GF-D8 (cell line): ENCODE measurements around the gene KDM4C.
"Not testable (repeated sequence)": the region's sequence is repeated elsewhere in the genome, so short reads cannot be mapped to it uniquely, and the experiment has no call there.

Source experiments
- DNase-seq: peaks from one replicate; lab custom pipeline; 2025; lab: John Stamatoyannopoulos, UW

KDM4C gene

DNA sequence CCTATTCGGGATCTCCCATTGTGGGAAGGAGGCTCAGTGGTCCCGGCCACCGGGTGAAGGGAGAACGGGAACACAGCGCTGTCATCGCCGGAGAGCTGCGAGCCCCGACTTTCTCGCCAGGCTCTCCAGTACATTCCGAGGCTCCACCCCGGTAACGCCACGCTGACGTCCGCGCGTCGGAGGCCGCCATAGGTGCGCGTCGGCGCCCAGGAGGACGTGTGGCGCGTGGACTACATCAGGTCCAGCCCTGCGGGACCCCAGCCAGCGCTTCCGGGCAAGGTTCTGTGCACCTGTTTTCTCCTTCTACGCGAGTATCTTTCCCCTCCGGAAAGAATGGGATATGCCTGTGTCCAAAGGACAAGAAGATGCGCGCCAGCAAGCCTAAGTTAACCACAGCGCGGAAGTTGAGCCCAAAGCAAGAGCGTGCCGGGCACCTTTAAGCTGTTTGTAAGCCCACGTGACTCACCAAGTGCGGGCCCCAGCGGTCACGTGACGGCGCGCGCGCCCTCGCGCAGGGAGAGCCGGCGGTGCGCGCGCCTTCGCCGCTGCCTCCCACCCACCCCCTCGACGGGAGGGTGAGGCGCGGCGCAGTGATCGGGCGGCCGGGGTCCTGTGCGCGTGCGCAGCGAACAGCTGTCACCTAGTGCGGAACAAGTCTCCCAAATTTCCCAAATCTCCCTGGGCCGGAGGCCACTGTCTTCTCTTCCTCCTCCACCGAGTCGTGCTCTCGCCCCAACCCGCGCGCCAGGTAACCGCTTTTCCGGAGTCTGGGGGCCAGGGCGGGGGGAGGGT, at the start of gene KDM4C:
Gene KDM4C, plus strand, starts transcription at position 518 of the 792 bp plus-strand sequence. CDS start 35,016 bp downstream, outside the sequence.
- DNase-seq, result peak; percentile 88

- DNase-seq, result no peak
Observed at GRCh38 chr9:6708732-6709131, 49.0 kb upstream of the KDM4C start.

- no peak for DNase-seq
Observed at GRCh38 chr9:6711403-6711802, 46.4 kb upstream of the KDM4C start.

DNA sequence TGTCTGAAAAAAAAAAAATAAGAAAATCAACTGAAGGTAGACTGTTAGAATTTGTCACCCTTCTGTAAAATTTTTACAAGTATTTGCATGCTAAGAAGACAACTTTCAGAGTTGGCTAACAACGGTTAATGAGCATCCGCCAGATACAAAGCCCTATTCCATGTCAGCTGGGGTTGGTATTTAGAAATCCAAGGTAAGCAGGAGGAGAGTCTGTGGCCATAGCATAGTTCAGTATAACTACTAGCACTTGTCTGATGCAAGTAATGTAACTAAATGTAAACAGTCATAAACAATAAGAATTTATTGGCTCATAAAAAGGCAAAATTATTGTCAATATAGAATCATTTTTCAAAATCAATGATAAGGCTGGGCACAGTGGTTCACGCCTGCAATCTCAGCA, 45.7 kb upstream of the KDM4C start:
- DNase-seq, result no peak

- no peak for DNase-seq
Observed at GRCh38 chr9:6714176-6714575, 43.6 kb upstream of the KDM4C start.

DNA sequence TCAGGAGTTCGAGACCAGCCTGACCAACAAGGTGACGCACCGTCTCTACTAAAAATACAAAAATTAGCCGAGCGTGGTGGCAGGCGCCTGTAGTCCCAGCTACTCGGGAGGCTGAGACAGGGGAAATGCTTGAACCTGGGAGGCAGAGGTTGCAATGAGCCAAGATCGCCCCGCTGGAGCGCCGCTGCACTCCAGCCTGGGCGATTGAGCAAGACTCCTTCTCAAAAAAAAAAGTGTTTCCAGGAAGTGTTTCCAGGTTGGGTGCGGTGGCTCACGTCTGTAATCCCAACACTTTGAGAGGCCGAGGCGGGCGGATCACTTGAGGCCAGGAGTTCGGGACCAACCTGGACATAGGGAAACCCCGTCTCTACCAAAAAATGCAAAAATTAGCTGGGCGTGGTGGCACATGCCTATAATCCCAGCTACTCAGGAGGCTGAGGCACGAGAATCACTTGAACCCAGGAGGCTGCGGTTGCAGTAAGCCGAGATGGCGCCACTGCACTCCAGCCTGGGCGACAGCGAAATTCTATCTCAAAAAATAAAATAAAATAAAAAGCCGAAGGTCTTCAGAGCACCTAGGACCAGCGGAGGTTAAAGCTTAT, 42.5 kb upstream of the KDM4C start:
- DNase-seq, result peak; percentile 48

GRCh38 chr9:6715755-6716643, 41.8 kb upstream of the KDM4C start:
- DNase-seq, result peak; percentile 57

DNA sequence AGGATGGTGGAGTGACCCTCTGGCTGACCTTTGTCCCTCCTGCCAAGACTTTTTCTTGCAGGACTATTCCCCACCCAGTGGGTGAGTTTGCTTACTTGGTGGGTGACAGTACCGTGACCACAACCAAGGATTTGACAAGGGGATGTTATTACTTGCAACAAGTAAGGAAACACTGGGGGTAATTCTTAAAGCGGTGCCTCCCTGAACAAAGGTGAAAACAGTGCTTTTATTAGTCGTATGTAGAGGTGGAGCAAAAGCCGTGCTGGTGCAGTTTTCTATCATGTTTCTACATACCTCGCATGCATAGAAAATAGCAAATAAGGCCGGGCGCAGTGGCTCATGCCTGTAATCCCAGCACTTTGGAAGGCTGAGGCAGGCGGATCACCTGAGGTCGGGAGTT, 41.0 kb upstream of the KDM4C start:
- no peak for DNase-seq

- no peak for DNase-seq
Observed at GRCh38 chr9:6723881-6724420, 33.8 kb upstream of the KDM4C start.

GRCh38 chr9:6733257-6733656, 24.5 kb upstream of the KDM4C start:
- DNase-seq, result no peak

DNA sequence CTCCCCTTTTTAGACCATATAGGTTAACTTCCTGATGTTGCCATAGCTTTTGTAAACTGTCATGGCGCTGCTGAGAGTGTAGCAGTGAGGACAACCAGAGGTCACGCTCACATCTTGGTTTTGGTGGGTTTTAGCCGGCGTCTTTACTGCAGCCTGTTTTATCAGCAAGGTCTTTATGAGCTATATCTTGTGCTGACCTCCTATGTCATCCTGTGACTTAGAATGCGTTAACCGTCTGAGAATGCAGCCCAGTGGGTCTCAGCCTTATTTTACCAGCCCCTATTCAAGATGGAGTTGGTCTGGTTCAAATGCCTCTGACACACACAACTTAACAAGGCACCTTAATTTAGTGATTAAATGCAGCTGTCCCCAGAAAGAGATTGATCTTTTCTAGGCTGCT, 23.9 kb upstream of the KDM4C start:
- DNase-seq, result no peak

DNA sequence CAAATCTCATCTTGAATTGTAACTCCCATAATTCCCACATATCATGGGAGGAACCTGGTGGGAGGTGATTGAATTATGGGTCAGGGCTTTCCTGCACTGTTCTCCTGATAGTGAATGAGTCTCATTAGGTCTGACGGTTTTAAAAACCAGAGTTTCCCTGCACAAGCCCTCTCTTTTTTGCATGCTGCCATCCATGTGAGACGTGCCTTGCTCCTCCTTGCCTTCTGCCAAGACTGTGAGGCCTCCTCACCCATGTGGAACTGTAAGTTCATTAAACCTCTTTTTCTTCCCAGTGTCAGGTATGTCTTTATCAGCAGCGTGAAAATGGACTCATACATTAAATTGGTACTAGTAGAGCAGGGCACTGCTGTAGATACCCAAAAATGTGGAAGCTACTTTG, 22.4 kb upstream of the KDM4C start:
- no peak for DNase-seq

- no peak for DNase-seq
Observed at GRCh38 chr9:6739218-6739617, 18.6 kb upstream of the KDM4C start.

- DNase-seq, result not testable (repeated sequence)
Observed at GRCh38 chr9:6748861-6749260, 8.9 kb upstream of the KDM4C start.

DNA sequence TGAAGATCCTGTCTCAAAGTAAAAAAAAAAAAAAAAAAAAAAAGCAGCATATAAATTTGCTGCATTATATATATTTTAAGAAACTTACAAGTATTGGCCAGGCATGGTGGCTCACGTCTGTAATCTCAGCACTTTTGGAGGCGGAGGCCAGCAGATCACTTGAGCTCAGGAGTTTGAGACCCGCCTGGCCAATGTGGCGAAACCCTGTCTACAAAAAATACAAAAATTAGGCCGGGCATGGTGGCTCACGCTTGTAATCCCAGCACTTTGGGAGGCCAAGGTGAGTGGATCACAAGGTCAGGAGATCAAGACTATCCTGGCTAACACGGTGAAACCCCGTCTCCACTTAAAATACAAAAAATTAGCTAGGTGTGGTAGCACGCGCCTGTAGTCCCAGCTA, 2.9 kb upstream of the KDM4C start:
- not testable (repeated sequence) for DNase-seq

DNA sequence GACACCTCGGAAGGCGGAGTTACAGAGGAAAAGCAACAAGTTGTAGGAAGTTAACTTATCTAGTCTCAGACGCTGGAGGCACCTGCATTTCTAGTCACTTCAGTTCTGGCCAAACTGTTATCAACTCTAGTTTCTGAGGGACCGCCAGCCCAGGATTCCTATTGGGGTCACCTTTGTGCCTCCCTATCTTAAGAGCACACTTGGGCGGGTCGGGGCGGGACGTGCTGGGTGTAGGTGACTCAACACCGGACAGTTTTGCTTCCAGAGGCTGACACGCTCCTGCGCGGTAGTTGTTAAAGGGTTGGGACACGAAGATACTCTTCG, 679 bp upstream of the KDM4C start:
- no peak for DNase-seq

- DNase-seq, result no peak
Observed at GRCh38 chr9:6758248-6758497, 400 bp downstream of the KDM4C start.

GRCh38 chr9:6758498-6759184, 868 bp downstream of the KDM4C start:
- peak; percentile 30 for DNase-seq

DNA sequence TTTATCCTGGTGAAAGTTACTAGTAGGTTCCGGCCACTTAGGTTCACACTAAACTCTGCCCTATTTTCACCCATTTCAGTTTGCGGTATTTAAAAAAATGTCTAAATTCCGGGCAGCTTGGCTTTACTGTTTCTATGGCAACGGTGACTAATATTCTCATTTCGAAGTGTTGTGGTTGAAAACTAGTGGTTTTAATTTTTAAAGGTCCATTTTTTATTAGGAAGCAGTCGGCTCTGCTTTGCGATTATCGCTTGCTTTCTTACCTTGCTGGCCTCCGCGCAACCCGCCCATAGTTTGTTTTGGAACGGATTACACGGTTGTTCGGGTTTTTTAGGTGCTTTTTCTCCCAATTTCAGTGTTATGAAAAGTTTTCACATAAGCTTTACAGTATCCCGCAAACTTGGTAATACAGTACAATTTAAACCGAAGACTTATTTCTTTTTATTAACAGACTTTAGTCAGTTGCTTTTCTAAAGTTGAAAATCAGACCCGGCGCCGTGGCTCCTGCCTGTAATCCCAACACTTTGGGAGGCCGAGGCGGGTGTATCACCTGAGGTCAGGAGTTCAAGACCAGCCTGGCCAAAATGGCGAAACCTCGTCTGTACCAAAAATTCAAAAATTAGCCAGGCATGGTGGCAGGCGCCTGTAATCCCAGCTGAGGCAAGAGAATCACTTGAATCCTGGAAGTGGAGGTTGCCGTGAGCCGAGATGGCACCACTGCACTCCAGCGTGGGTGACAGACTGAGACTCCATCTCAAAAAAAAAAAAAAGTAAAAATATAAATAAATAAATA, 1.6 kb downstream of the KDM4C start:
- peak; percentile 30 for DNase-seq

- DNase-seq, result no peak
Observed at GRCh38 chr9:6761306-6761705, 3.5 kb downstream of the KDM4C start.

GRCh38 chr9:6763244-6763643, 5.5 kb downstream of the KDM4C start:
- DNase-seq, result no peak
